GDM1 (cell line): ENCODE results near the gene PAM.
A peak's percentile ranks its signal among the peaks of the same experiment; 100 is the strongest.

Experiments
- DNase-seq: peaks from one replicate; lab custom pipeline; 2025; lab: John Stamatoyannopoulos, UW

The PAM gene

GRCh38 chr5:102815084-102815483 is 60.0 kb downstream of the PAM start:
- no peak for DNase-seq

GRCh38 chr5:102815540-102816332 is 60.6 kb downstream of the PAM start:
- DNase-seq: no peak

- no peak for DNase-seq
These were observed 63.2 kb downstream of the PAM start for GRCh38 chr5:102818345-102818744.

- no peak for DNase-seq
These were observed 63.8 kb downstream of the PAM start for GRCh38 chr5:102818934-102819333.

GRCh38 chr5:102819634-102820033 is 64.5 kb downstream of the PAM start:
- no peak for DNase-seq

GRCh38 chr5:102823441-102823874 is 68.4 kb downstream of the PAM start:
- no peak for DNase-seq

GRCh38 chr5:102826629-102827028 is 71.5 kb downstream of the PAM start:
- DNase-seq: no peak

GRCh38 chr5:102830241-102830640 is 75.1 kb downstream of the PAM start:
- no peak for DNase-seq

GRCh38 chr5:102832445-102832844 is 77.3 kb downstream of the PAM start:
- no peak for DNase-seq

GRCh38 chr5:102833146-102833545 is 78.0 kb downstream of the PAM start:
- DNase-seq: no peak

- DNase-seq: peak; percentile 32
These were observed 79.4 kb downstream of the PAM start for GRCh38 chr5:102834438-102834964.

- DNase-seq: no peak
These were observed 80.6 kb downstream of the PAM start for GRCh38 chr5:102835717-102836116.

GRCh38 chr5:102841021-102841420 is 85.9 kb downstream of the PAM start:
- DNase-seq: no peak

GRCh38 chr5:102843997-102844396 is 88.9 kb downstream of the PAM start:
- no peak for DNase-seq

GRCh38 chr5:102845041-102845440 is 89.9 kb downstream of the PAM start:
- DNase-seq: no peak

GRCh38 chr5:102850503-102850902 is 95.4 kb downstream of the PAM start:
- no peak for DNase-seq

- no peak for DNase-seq
These were observed 98.6 kb downstream of the PAM start for GRCh38 chr5:102853680-102854079.

- DNase-seq: peak; percentile 58
These were observed 100.7 kb downstream of the PAM start for GRCh38 chr5:102855681-102856388.

GRCh38 chr5:102856389-102856777 is 101.3 kb downstream of the PAM start:
- DNase-seq: no peak

- no peak for DNase-seq
These were observed 102.1 kb downstream of the PAM start for GRCh38 chr5:102857076-102857818.

GRCh38 chr5:102858221-102858620 is 103.1 kb downstream of the PAM start:
- no peak for DNase-seq

GRCh38 chr5:102858808-102859207 is 103.7 kb downstream of the PAM start:
- DNase-seq: no peak

- DNase-seq: no peak
These were observed 104.9 kb downstream of the PAM start for GRCh38 chr5:102860035-102860434.
